Neural cell (in vitro differentiated cells): Measurements from ENCODE around the gene RCBTB2.

Experiments used
- EP300 ChIP-seq: fragments of 450-650 bp; conservative IDR thresholded peaks from 2 replicates; pipeline ENCODE4 v1.6.1; 2014; ENCODE audit warnings: antibody characterized with exemption, mild to moderate bottlenecking, moderate library complexity; ENCODE audit not compliant: poor library complexity, severe bottlenecking
- EZH2 ChIP-seq: fragments of 200-600, 300-800 bp; shearing (Covaris generic), sonication (generic); IDR thresholded peaks from 2 replicates; pipeline ENCODE4 v1.6.1; 2014; ENCODE audit warnings: antibody characterized with exemption, low read length, borderline replicate concordance, mild to moderate bottlenecking; ENCODE audit not compliant: insufficient read depth, poor library complexity, severe bottlenecking
- MXI1 ChIP-seq: fragments of 450-650 bp; conservative IDR thresholded peaks from 2 replicates; pipeline ENCODE4 v1.6.1; 2014; ENCODE audit warnings: antibody characterized with exemption, mild to moderate bottlenecking; ENCODE audit not compliant: poor library complexity, severe bottlenecking
- POLR2AphosphoS5 ChIP-seq: IDR thresholded peaks from 2 replicates; pipeline ENCODE4 v1.6.1; 2012
- RAD21 ChIP-seq: fragments of 450-650 bp; conservative IDR thresholded peaks from 2 replicates; pipeline ENCODE4 v1.6.1; 2014; ENCODE audit warnings: antibody characterized with exemption, mild to moderate bottlenecking, moderate library complexity
- SMC3 ChIP-seq: fragments of 450-650 bp; conservative IDR thresholded peaks from 2 replicates; pipeline ENCODE4 v1.6.1; 2014; ENCODE audit warnings: antibody characterized with exemption, mild to moderate bottlenecking, moderate library complexity; ENCODE audit not compliant: poor library complexity
- TAF1 ChIP-seq: IDR thresholded peaks from 2 replicates; pipeline ENCODE4 v1.6.1; 2012; ENCODE audit warnings: low read depth
- TF ChIP-seq, protein P1 (sequence below): fragments of 450-650 bp; IDR thresholded peaks from 2 replicates; pipeline ENCODE4 v1.5.1; 2014; ENCODE audit warnings: antibody characterized with exemption, mild to moderate bottlenecking, moderate library complexity; ENCODE audit not compliant: poor library complexity, severe bottlenecking
- TF ChIP-seq, protein P2 (sequence below): IDR thresholded peaks from 2 replicates; pipeline ENCODE4 v1.6.1; 2012; ENCODE audit warnings: borderline replicate concordance

DNA sequence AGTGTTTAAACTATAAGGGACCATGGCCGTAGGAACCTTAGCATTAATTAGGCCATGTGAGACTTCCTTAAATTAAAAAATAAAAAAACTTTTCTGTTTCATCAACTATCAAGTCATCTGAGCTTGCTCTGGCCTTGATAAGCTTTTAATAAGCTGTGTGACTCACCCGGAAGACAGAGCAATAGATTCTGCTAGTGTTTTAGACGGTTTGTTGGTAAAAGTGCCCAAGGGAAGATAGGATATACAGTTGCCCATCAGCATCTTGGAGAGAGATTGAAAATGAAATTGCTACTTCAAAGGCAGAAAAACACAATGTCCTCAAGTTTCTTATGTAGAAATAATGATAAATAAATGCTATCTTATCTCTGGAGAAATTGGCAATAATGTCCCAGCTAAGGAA, 31.2 kb upstream of the RCBTB2 start:
- no peak for TF ChIP-seq EZH2
- TF ChIP-seq, protein P1, sequence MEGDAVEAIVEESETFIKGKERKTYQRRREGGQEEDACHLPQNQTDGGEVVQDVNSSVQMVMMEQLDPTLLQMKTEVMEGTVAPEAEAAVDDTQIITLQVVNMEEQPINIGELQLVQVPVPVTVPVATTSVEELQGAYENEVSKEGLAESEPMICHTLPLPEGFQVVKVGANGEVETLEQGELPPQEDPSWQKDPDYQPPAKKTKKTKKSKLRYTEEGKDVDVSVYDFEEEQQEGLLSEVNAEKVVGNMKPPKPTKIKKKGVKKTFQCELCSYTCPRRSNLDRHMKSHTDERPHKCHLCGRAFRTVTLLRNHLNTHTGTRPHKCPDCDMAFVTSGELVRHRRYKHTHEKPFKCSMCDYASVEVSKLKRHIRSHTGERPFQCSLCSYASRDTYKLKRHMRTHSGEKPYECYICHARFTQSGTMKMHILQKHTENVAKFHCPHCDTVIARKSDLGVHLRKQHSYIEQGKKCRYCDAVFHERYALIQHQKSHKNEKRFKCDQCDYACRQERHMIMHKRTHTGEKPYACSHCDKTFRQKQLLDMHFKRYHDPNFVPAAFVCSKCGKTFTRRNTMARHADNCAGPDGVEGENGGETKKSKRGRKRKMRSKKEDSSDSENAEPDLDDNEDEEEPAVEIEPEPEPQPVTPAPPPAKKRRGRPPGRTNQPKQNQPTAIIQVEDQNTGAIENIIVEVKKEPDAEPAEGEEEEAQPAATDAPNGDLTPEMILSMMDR: no peak
- TF ChIP-seq SMC3: no peak
- TF ChIP-seq MXI1: no peak
- TF ChIP-seq, protein P2, sequence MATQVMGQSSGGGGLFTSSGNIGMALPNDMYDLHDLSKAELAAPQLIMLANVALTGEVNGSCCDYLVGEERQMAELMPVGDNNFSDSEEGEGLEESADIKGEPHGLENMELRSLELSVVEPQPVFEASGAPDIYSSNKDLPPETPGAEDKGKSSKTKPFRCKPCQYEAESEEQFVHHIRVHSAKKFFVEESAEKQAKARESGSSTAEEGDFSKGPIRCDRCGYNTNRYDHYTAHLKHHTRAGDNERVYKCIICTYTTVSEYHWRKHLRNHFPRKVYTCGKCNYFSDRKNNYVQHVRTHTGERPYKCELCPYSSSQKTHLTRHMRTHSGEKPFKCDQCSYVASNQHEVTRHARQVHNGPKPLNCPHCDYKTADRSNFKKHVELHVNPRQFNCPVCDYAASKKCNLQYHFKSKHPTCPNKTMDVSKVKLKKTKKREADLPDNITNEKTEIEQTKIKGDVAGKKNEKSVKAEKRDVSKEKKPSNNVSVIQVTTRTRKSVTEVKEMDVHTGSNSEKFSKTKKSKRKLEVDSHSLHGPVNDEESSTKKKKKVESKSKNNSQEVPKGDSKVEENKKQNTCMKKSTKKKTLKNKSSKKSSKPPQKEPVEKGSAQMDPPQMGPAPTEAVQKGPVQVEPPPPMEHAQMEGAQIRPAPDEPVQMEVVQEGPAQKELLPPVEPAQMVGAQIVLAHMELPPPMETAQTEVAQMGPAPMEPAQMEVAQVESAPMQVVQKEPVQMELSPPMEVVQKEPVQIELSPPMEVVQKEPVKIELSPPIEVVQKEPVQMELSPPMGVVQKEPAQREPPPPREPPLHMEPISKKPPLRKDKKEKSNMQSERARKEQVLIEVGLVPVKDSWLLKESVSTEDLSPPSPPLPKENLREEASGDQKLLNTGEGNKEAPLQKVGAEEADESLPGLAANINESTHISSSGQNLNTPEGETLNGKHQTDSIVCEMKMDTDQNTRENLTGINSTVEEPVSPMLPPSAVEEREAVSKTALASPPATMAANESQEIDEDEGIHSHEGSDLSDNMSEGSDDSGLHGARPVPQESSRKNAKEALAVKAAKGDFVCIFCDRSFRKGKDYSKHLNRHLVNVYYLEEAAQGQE: no peak
- no peak for TF ChIP-seq RAD21
- no peak for TF ChIP-seq TAF1
- TF ChIP-seq POLR2AphosphoS5: no peak
- no peak for TF ChIP-seq EP300
